HL-60 (cell line): ENCODE data around the gene EXOC8.

Source experiments
- DNase-seq, 2 experiments: peaks; one replicate each; pipeline ENCODE4 v3.0.0-alpha.2; 2010 to 2020; ENCODE audit warnings: low read depth in 1 of 2, low spot score in 1 of 2
- H3K27ac ChIP-seq: fragments of 250-450 bp; sonication (Bioruptor Pico); replicated peaks from 2 replicates; pipeline ENCODE4 v1.5.1; 2020; ENCODE audit warnings: mild to moderate bottlenecking, moderate library complexity
- H3K27me3 ChIP-seq: fragments of 250-450 bp; sonication (Bioruptor Pico); 2 replicates; pipeline ENCODE4 v1.5.1; 2021; ENCODE audit warnings: mild to moderate bottlenecking, moderate library complexity; ENCODE audit not compliant: insufficient read depth, poor library complexity, severe bottlenecking
- H3K4me3 ChIP-seq: replicated peaks from 2 replicates; pipeline ENCODE4 v1.5.1; 2011; ENCODE audit warnings: mild to moderate bottlenecking, control low read depth, low read length; ENCODE audit not compliant: insufficient read depth
- GABPA ChIP-seq: IDR thresholded peaks from 2 replicates; pipeline ENCODE4 v1.6.1; 2012; ENCODE audit warnings: low read depth
- POLR2AphosphoS5 ChIP-seq: IDR thresholded peaks from 2 replicates; pipeline ENCODE4 v1.6.1; 2012; ENCODE audit warnings: low read depth
- SPI1 ChIP-seq: IDR thresholded peaks from 2 replicates; pipeline ENCODE4 v1.6.1; 2012; ENCODE audit warnings: low read depth, mild to moderate bottlenecking, borderline replicate concordance
- TF ChIP-seq, protein P1 (sequence below): IDR thresholded peaks from one replicate; pipeline ENCODE4 v1.5.1; 2011; ENCODE audit warnings: low read length, control low read depth, inconsistent platforms; ENCODE audit not compliant: insufficient read depth
- TF ChIP-seq, protein P2 (sequence below): IDR thresholded peaks from 2 replicates; pipeline ENCODE4 v1.6.1; 2012; ENCODE audit warnings: low read depth; ENCODE audit not compliant: insufficient replicate concordance

EXOC8 gene

DNA sequence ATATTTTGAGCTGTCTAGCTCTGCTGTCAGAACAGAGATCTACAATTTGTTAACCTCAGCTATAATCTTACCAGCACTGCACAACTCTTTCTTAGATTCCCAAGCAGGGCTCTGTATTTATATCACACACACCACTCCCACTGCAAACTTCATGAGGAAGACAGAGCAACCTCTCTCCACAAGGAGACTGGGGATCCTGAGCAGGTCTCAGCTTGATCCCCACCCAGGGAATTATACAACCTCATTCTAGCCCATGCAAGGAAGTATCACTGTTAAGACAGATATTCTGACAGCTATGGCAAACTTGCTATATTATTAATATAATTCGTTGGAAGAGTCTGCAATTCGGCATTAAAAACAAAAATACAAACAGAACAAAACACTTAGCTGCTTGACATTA lies 44.1 kb upstream of the EXOC8 start:
- TF ChIP-seq, protein P1, sequence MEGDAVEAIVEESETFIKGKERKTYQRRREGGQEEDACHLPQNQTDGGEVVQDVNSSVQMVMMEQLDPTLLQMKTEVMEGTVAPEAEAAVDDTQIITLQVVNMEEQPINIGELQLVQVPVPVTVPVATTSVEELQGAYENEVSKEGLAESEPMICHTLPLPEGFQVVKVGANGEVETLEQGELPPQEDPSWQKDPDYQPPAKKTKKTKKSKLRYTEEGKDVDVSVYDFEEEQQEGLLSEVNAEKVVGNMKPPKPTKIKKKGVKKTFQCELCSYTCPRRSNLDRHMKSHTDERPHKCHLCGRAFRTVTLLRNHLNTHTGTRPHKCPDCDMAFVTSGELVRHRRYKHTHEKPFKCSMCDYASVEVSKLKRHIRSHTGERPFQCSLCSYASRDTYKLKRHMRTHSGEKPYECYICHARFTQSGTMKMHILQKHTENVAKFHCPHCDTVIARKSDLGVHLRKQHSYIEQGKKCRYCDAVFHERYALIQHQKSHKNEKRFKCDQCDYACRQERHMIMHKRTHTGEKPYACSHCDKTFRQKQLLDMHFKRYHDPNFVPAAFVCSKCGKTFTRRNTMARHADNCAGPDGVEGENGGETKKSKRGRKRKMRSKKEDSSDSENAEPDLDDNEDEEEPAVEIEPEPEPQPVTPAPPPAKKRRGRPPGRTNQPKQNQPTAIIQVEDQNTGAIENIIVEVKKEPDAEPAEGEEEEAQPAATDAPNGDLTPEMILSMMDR, result no peak
- TF ChIP-seq, protein P2, sequence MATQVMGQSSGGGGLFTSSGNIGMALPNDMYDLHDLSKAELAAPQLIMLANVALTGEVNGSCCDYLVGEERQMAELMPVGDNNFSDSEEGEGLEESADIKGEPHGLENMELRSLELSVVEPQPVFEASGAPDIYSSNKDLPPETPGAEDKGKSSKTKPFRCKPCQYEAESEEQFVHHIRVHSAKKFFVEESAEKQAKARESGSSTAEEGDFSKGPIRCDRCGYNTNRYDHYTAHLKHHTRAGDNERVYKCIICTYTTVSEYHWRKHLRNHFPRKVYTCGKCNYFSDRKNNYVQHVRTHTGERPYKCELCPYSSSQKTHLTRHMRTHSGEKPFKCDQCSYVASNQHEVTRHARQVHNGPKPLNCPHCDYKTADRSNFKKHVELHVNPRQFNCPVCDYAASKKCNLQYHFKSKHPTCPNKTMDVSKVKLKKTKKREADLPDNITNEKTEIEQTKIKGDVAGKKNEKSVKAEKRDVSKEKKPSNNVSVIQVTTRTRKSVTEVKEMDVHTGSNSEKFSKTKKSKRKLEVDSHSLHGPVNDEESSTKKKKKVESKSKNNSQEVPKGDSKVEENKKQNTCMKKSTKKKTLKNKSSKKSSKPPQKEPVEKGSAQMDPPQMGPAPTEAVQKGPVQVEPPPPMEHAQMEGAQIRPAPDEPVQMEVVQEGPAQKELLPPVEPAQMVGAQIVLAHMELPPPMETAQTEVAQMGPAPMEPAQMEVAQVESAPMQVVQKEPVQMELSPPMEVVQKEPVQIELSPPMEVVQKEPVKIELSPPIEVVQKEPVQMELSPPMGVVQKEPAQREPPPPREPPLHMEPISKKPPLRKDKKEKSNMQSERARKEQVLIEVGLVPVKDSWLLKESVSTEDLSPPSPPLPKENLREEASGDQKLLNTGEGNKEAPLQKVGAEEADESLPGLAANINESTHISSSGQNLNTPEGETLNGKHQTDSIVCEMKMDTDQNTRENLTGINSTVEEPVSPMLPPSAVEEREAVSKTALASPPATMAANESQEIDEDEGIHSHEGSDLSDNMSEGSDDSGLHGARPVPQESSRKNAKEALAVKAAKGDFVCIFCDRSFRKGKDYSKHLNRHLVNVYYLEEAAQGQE, result no peak
- no peak for TF ChIP-seq GABPA
- no peak for TF ChIP-seq SPI1
- TF ChIP-seq POLR2AphosphoS5, result no peak
- H3K27me3 ChIP-seq, result no peaks in the 10 kb centered on the region
- no peak for DNase-seq

DNA sequence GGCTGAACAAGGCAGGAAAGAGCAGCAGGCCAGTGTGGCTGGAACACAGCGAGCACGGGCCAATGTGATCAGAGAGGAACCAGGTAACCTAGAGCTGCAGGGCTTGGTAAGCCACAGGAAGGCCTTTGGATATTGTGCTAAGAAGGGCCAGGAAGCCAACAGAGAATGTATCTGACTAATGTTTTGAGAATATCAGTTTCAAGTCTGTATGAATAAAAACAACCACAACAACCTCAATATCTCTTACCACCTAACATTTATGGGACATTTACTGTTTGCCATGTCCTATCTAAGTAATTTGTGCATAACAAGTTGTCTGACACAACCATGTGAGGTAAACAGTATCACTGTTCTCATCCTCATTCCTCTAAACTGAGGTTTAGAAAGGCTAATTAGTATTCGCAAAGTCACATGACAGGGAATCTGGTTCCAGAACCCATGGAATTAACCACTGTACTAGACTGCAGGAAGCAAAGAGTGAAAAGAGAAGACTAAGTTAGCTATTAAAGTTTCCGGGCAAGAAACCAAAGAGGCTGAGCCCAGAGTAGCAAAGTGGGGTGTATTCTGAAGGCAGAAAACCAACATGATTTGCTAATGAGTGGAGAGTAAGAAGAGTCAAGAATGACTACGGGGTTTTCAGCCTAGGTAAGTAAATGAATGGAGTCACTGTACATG lies 39.4 kb upstream of the EXOC8 start:
- TF ChIP-seq GABPA (no peak), SPI1 (no peak), POLR2AphosphoS5 (no peak)
- TF ChIP-seq, protein P1, result no peak
- TF ChIP-seq, protein P2, result no peak

More for the DNA sequence above, 44.1 kb upstream of the EXOC8 start:
- Histone ChIP-seq H3K4me3 (no peak overlapping the region), H3K27ac (no peak overlapping the region)

DNA sequence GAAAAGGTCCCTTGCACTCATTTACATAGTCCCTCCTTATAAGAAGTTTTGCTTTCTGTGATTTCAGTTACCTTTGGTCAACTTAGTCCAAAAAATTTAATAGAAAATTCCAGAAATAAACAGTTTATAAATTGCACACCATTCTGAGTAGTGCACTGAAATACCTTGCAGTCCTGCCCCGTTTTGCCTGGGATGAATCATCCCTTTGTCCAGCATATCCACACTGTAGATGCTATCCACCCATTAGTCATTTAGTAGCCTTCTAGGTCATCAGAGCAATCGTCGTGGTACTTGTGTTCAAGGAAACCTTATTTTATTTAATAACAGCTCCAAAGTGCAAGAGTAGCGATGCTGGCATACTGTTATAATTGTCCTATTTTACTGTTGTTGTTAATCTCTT lies 38.4 kb upstream of the EXOC8 start:
- Histone ChIP-seq H3K27ac (no peak overlapping the region), H3K27me3 (no peaks in the 10 kb centered on the region), H3K4me3 (no peak overlapping the region)
- no peak for TF ChIP-seq GABPA
- TF ChIP-seq, protein P1, result no peak
- TF ChIP-seq SPI1, result no peak
- TF ChIP-seq, protein P2, result no peak
- no peak for TF ChIP-seq POLR2AphosphoS5
- no peak for DNase-seq

More for the DNA sequence above, 39.4 kb upstream of the EXOC8 start:
- Histone ChIP-seq H3K4me3 (no peak overlapping the region), H3K27me3 (no peaks in the 10 kb centered on the region), H3K27ac (no peak overlapping the region)
- DNase-seq, result no peak
